Right cardiac atrium (tissue), 5 donors: ENCODE results near the gene LATS1. TPM values are rescaled to one million over a fixed set of nuclear protein-coding genes. Genes with fewer than 3 reads are reported as not detected.

ENCODE experiments used
- ATAC-seq, 2 donors: fragments of 200-7000 bp; cut with Tn5 transposase; one replicate each; pipeline versions ENCODE4 v1.8.0 to v1.9.1; 2020; ENCODE audit warnings: moderate library complexity in 2 of 2, mild to moderate bottlenecking in 1 of 2
- DNase-seq, 3 donors: peaks; one replicate each; pipeline ENCODE4 v3.0.0-alpha.2; 2020
- H3K27ac ChIP-seq: one replicate; pipeline ENCODE4 v1.5.1; 2013; ENCODE audit warnings: mild to moderate bottlenecking, low read length, control low read depth, moderate library complexity
- H3K27me3 ChIP-seq: one replicate; pipeline ENCODE4 v1.6.1; 2013; ENCODE audit not compliant: control insufficient read depth, insufficient read depth
- H3K4me1 ChIP-seq: one replicate; pipeline ENCODE4 v1.6.1; 2013; ENCODE audit warnings: low read length; ENCODE audit not compliant: control insufficient read depth, insufficient read depth
- H3K4me3 ChIP-seq: one replicate; pipeline ENCODE4 v1.5.1; 2013; ENCODE audit warnings: low read length, control low read depth
- H3K9me3 ChIP-seq: one replicate; pipeline ENCODE4 v1.6.1; 2013; ENCODE audit warnings: low read length; ENCODE audit not compliant: control insufficient read depth
- WGBS: extraction: QIAGEN DNeasy Blood & Tissue Kit; methylation state at CpG from one replicate; pipeline ENCODE4 v1.1.7; 2013; 5-methylcytosine and 5-hydroxymethylcytosine counted together
- intact Hi-C, 4 donors: fragments of 100-400 bp; cut with DNase I; formaldehyde crosslinking; loops; one replicate each; pipeline versions ENCODE4 v1.11.0 to v1.14.0; 2022 to 2023
- polyA plus RNA-seq: library from polyadenylated mRNA; stranded (reverse); fragments of 200-250 nt; gene quantifications from one replicate; pipeline ENCODE4 v1.2.3, GENCODE V29; 2013
- total RNA-seq, 4 donors: library from RNA; stranded (reverse); fragmentation: NEBNext Ultra II Directional; extraction: Animal tissue kit (Norgen Biotek cat#: 25700); gene quantifications; one replicate each; pipeline ENCODE4 v1.2.1, GENCODE V29; 2021
- donor health status: healthy with polysubstance abuse.
- donor health status: DM: no; HTN: yes; CAD: no.
- donor health status: DM: no; HTN: no; CAD: no.
- donor health status: DM: no; HTN: yes; CAD: no; lungs with severe emphysema.
- donor health status: DM: yes; HTN: yes; CAD: no.

The LATS1 gene
- total and polyA plus RNA-seq, 5 donors, result 4.8 to 19.0 (median 13.5) TPM

DNA sequence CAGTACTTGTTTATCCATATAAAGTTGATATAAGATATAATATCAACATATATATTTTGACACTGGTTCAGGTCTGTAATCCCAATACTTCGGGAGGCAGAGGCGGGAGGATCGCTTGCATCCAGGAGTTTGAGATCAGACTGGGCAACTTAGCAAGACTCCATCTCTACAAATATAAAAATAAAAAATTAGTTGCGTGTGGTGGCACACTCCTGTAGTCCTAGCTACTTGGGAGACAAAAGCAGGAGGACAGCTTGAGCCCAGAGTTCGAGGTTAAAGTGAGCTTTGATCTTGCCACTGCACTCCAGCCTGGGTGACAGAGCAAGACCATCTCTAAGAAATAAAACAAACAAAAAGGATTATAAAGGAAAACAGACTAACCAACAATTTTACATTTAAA is 60.5 kb downstream of the LATS1 start:
- ATAC-seq, result no peak

GRCh38 chr6:149651056-149651455 is 66.8 kb downstream of the LATS1 start:
- ATAC-seq (no peak), DNase-seq (no peak)
- H3K27me3 ChIP-seq, result no peaks in the 10 kb centered on the region

More for the DNA sequence above, 60.5 kb downstream of the LATS1 start:
- no peaks in the 10 kb centered on the region for H3K4me1 ChIP-seq
- no peak overlapping the region for H3K27ac ChIP-seq
- intact Hi-C loops, result no loop called here
- H3K27me3 ChIP-seq, result no peaks in the 10 kb centered on the region
- no peak for DNase-seq
- no peaks in the 10 kb centered on the region for H3K9me3 ChIP-seq
- H3K4me3 ChIP-seq, result no peak overlapping the region
- WGBS, result 97% methylated on average over 5 of the region's 5 CpGs

DNA sequence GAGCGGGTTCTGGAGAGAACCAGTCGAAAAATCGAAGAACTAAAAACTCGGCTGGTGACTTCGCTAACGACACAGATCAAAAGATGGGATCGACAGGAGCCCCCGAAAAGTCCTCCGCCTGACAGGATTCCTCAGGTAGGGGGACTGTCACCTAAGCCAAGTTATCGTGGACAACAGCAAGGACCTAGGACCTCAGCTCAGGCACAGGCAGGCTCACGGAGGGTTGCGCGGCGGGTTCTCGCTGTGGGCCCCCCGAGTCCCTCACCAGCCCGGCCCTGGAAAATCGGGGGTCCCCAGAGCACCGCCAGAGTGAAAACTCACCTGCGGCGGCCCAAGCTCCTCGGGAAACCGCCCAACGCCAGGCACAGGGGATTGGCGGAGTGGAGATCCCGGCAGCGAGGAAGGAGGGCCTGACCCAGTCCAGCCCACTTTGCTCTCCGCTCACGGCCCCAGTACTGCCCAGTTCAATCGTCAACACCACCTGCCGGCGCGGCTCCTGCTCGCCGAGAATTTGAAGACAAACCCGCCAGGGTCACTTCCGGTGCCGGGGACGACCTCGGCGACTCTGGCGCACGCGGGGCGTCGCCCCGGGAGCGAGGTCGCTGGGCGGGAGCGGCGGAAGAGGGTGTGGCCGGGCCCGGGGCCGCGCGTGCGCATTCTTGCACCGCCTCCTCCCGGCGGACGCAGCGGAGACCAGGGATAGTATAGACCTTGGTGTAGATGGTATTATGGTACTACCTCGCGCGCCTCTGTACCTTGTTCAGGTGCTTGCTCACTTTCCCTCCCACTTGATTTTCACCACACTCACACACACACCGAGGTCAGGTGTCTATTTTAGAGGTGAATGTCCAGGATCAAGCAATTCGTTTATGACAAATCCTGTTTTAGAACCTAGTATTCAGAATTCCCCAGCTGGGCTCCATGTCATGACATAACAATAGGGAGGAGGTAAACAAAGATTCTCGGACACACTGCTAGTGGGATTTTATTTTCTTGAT is 69.5 kb downstream of the LATS1 start, which contains the start of gene KATNA1:
TSS of gene KATNA1 (minus strand) at position 567 of the 998 bp plus-strand sequence. CDS start 10,167 bp downstream, outside the sequence.
- Histone ChIP-seq H3K27ac (peak within 1 kb of the TSS; percentile 45), H3K4me1 (peaks cover 2% of the 10 kb centered on the region), H3K9me3 (no peaks in the 10 kb centered on the region), H3K27me3 (no peaks in the 10 kb centered on the region), H3K4me3 (peak within 1 kb of the TSS; percentile 74)
- ATAC-seq (peak; percentile 98), DNase-seq (peak; percentile 88 to 95 (median 93))
- under 1% methylated on average over 69 of the region's 69 CpGs for WGBS
- intact Hi-C loops, result loop anchor here in 1 of 4 donors (10.0 kb wide), 1 partner anchor 66 kb away; the partner anchor contains the start of gene LATS1

More at GRCh38 chr6:149651056-149651455, 66.8 kb downstream of the LATS1 start:
- Histone ChIP-seq H3K4me3 (no peak overlapping the region), H3K4me1 (no peaks in the 10 kb centered on the region), H3K9me3 (no peaks in the 10 kb centered on the region), H3K27ac (no peak overlapping the region)
- intact Hi-C loops, result no loop called here

- 78% methylated on average over 3 of the region's 3 CpGs for WGBS
- Histone ChIP-seq H3K27ac (no peak overlapping the region), H3K9me3 (no peaks in the 10 kb centered on the region), H3K27me3 (no peaks in the 10 kb centered on the region), H3K4me3 (peak overlapping the region; percentile 74), H3K4me1 (peaks cover 6% of the 10 kb centered on the region)
- ATAC-seq, result no peak
- intact Hi-C loops, result loop anchor here in 1 of 4 donors (10.0 kb wide), 1 partner anchor 68 kb away; the partner anchor contains the start of gene LATS1
- DNase-seq, result no peak
These were observed 71.3 kb downstream of the LATS1 start for GRCh38 chr6:149646599-149646998.

DNA sequence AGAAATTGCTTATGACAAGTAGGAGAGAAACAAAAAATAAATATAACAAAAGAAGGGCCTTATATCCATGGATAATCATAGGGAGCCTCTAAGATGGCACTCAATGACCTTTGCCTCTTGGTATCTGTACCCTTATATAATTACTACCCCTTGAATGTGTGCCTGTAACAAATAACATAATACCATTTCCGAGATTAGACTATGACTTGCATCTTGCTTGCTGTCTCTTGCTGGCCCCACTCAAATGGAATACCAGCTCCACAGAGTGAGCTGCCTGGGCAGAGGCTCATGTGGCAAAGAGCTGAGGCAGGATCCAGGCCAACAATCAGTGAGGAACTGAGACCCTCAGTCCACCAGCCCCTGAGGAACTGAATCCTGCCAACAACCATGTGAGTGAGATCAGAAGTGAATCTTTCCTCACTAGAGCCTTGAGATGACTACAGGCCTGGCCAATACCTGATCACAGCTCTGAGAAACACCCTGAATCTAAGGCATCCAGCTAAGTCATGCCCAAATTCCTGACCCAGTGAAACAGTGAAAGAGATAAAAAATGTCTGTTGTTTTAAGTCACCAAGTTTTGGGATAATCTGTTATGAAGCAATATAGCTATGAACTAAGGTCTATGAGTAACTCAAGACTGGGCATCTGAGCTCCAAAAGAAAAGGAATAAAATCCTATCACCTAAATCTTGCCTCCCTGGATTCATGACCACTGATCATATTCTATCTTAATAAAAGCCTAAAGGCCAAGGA is 74.9 kb downstream of the LATS1 start:
- no peak for ATAC-seq
- Histone ChIP-seq H3K4me3 (no peak overlapping the region), H3K27ac (peak overlapping the region; percentile 75), H3K27me3 (no peaks in the 10 kb centered on the region), H3K4me1 (peaks cover 6% of the 10 kb centered on the region), H3K9me3 (no peaks in the 10 kb centered on the region)
- WGBS, result 82% methylated on average over 1 of the region's 1 CpG
- intact Hi-C loops, result loop anchor here in 1 of 4 donors (10.0 kb wide), 1 partner anchor 72 kb away; the partner anchor contains the start of gene LATS1
- DNase-seq, result no peak

DNA sequence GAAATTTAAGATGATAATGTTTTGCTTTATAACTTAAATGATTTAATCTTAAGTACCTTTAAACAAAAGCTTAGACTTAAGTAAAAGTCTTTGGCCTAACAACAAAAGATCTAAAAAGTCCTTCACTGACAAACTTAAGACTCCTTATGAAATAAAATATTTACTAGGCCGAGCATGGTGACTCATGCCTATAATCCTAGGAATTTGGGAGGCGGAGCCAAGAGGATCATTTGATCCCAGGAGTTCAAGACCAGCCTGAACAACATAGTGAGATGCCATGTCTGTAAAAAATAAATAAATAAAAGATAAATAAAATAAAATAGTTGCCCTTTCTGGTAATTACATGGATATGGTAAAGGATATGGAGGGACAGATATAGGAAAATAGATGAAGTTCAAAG is 81.8 kb downstream of the LATS1 start:
- 78% methylated on average over 2 of the region's 2 CpGs for WGBS
- H3K27ac ChIP-seq, result no peak overlapping the region
- ATAC-seq (no peak), DNase-seq (no peak)
- H3K9me3 ChIP-seq, result no peaks in the 10 kb centered on the region
- no peaks in the 10 kb centered on the region for H3K4me1 ChIP-seq
- intact Hi-C loops, result no loop called here
- H3K27me3 ChIP-seq, result no peaks in the 10 kb centered on the region
- H3K4me3 ChIP-seq, result no peak overlapping the region

DNA sequence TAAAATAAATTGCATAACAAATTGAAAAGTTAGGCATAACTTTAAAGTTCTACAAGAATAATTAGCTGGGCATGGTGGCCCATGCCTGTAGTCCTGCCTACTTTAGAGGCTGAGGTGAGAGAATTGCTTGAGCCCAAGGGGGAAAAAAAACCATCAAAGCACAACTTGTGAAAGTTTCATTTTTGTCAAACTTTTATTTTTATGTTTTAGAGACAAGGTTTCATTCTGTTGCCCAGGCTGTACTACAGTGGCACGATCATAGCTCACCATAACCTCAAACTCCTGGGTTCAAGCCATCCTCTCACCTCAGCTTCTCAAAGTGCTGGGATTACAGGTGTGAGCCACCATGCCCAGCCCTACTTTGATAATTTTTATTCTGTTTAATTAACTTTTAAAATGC is 83.6 kb downstream of the LATS1 start:
- intact Hi-C loops, result no loop called here
- ATAC-seq (no peak), DNase-seq (no peak)
- Histone ChIP-seq H3K4me3 (no peak overlapping the region), H3K27ac (no peak overlapping the region), H3K9me3 (no peaks in the 10 kb centered on the region), H3K27me3 (no peaks in the 10 kb centered on the region), H3K4me1 (no peaks in the 10 kb centered on the region)
- WGBS, result 96% methylated on average over 1 of the region's 1 CpG

DNA sequence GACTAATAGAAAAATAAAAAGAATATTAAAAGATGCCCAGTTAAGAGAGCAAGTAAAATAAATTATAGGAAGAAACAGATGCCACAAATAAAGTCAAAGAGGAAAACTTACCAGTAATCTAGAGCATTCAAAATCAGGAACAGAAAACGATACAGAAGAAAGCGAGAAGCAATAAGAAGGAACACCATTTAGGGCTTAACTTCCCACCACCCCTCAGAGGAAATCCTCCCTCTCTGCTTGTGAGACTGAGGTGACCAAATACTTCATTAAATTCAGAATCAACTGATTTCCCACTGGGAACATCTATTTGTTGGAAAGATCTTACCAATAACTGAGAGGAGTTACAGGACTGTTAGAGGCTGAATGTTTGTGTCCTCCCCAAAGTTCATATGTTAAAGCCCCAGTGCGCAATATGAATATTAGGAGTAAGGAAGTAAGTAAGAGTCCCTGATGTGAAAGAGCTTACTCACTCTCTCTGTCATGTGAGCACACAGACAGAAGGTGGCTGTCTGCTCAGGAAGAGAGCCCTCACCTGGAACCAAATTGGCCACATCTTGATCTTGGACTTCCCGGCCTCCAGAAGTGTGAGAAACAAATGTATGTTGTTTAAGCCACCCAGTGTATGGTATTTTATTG is 88.9 kb downstream of the LATS1 start:
- Histone ChIP-seq H3K4me1 (no peaks in the 10 kb centered on the region), H3K27ac (no peak overlapping the region), H3K27me3 (no peaks in the 10 kb centered on the region), H3K9me3 (no peaks in the 10 kb centered on the region), H3K4me3 (no peak overlapping the region)
- intact Hi-C loops, result no loop called here
- ATAC-seq (no peak), DNase-seq (no peak)
- WGBS, result 90% methylated on average over 4 of the region's 4 CpGs

- Histone ChIP-seq H3K4me1 (no peaks in the 10 kb centered on the region), H3K4me3 (no peak overlapping the region), H3K27me3 (no peaks in the 10 kb centered on the region), H3K9me3 (no peaks in the 10 kb centered on the region), H3K27ac (no peak overlapping the region)
- ATAC-seq (no peak), DNase-seq (no peak)
- intact Hi-C loops, result no loop called here
These were observed 90.2 kb downstream of the LATS1 start for GRCh38 chr6:149627672-149628071.

- Histone ChIP-seq H3K4me3 (no peak overlapping the region), H3K27me3 (no peaks in the 10 kb centered on the region), H3K27ac (no peak overlapping the region), H3K9me3 (no peaks in the 10 kb centered on the region), H3K4me1 (no peaks in the 10 kb centered on the region)
- WGBS, result 54% methylated on average over 5 of the region's 5 CpGs
- DNase-seq (no peak), ATAC-seq (peak in 1 of 2 donors; percentile 41)
- intact Hi-C loops, result no loop called here
These were observed 102.1 kb downstream of the LATS1 start for GRCh38 chr6:149615805-149616204.
